ENCODE data around the gene MST1R. TPM values are rescaled to one million over a fixed set of nuclear protein-coding genes. Genes with fewer than 3 reads are reported as not detected.

The MST1R gene
- total and polyA plus RNA-seq, 2 of the 4 experiments (the other 2 are of a cell fraction), result under 0.01 to 0.14 TPM

DNA sequence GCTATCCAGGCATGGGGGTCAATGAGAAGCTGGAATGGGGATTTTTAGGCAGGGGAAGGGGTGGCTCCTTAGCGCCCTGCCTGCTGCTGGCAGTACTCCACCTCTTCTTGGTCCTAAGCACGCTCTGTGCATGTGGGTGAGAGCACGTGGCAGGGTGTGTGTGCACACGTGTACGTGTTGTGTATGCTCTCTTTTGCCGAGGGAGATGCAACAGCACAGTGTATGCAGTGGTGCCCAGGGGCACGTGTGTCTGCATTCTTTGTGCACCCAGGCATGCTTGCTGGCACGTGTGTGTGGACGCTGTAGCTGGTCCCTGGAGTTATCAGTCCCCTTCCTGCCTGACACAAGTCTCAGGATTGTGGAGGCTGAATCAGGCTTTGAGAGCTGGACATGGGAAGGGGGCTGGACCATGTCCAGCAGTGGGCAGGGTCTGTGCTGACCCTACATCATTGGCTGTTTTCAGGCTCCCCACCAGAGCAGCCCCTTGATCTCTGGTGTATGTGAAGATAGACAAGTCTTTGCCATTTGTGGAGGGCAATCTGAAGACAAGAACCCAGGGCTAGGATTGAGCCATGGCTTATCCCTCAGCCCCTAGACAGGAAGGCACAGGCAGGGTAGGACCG, 32.0 kb downstream of the MST1R start:
- Histone ChIP-seq H3K36me3 (ENCODE audit: control insufficient read depth, insufficient read depth, low read length) (no peaks in the 10 kb centered on the region), H4K20me1 (ENCODE audit: insufficient read depth, low read length) (no peaks in the 10 kb centered on the region), H4K5ac (ENCODE audit: low read depth, low read length) (no peak overlapping the region), H3K4me2 (ENCODE audit: low read depth, low read length) (no peak overlapping the region), H3K9me1 (ENCODE audit: insufficient read depth, low read length) (no peaks in the 10 kb centered on the region), H4K91ac (ENCODE audit: insufficient read depth, low read depth, low read length) (no peak overlapping the region), H3K9ac (ENCODE audit: low read depth, low read length) (no peak overlapping the region), H3K9me3 (ENCODE audit: control insufficient read depth, insufficient read depth, low read length) (no peaks in the 10 kb centered on the region), H3K56ac (ENCODE audit: extremely low read depth, insufficient read depth, low read length) (no peak overlapping the region), H3K27ac (ENCODE audit: insufficient read depth, low read length) (no peak overlapping the region), H3K4ac (ENCODE audit: low read depth, low read length) (no peak overlapping the region), H2AK5ac (ENCODE audit: low read depth, low read length) (no peak overlapping the region), H3K79me1 (ENCODE audit: low read depth in 1 of 2, low read length in 2 of 2) (no peaks in the 10 kb centered on the region), H4K8ac (ENCODE audit: low read depth in 2 of 2, low read length in 2 of 2) (no peak overlapping the region), H3K18ac (ENCODE audit: low read depth, low read length) (no peak overlapping the region), H3K4me1 (ENCODE audit: control insufficient read depth, insufficient read depth, low read length) (no peaks in the 10 kb centered on the region), H2AFZ (replicated peaks; ENCODE audit: low read length, poor library complexity) (no peak overlapping the region), H3K27me3 (ENCODE audit: control insufficient read depth, insufficient read depth, low read length) (peaks cover 78% of the 10 kb centered on the region), H2BK5ac (ENCODE audit: low read depth, low read length, poor library complexity, severe bottlenecking) (no peak overlapping the region), H2BK120ac (ENCODE audit: low read depth, low read length) (no peak overlapping the region), H2AK9ac (replicated peaks; ENCODE audit: low read depth, low read length, poor library complexity) (peak overlapping the region; percentile 63), H3K4me3 (ENCODE audit: insufficient read depth, low read depth, low read length) (no peak overlapping the region), H3K23ac (ENCODE audit: low read depth, low read length) (no peak overlapping the region), H2BK15ac (ENCODE audit: low read depth, low read length) (no peak overlapping the region), H2BK20ac (ENCODE audit: low read depth, low read length) (no peak overlapping the region), H3K14ac (replicated peaks; ENCODE audit: low read depth, low read length) (no peak overlapping the region)
- intact Hi-C loops (cut with micrococcal nuclease), result no loop called here
- DNase-seq, result no peak
- POLR2A ChIA-PET (ENCODE audit: unreplicated experiment), result no interaction called here
- TF ChIP-seq BHLHE40 (IDR thresholded peaks at IDR 0.05; ENCODE audit: low read depth, low read length), result peak; percentile 62
- TF ChIP-seq, protein P1, sequence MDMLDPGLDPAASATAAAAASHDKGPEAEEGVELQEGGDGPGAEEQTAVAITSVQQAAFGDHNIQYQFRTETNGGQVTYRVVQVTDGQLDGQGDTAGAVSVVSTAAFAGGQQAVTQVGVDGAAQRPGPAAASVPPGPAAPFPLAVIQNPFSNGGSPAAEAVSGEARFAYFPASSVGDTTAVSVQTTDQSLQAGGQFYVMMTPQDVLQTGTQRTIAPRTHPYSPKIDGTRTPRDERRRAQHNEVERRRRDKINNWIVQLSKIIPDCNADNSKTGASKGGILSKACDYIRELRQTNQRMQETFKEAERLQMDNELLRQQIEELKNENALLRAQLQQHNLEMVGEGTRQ (IDR thresholded peaks at IDR 0.05; ENCODE audit: low read depth, low read length), result no peak
- BruUV-seq (replicated peaks), result no TSS peak
- in situ Hi-C loops (cut with MboI; ENCODE audit: low sequenced_read_pairs), result no loop called here
- dilution Hi-C loops (cut with HindIII; ENCODE audit: low sequenced_read_pairs, unreplicated experiment), result no loop called here
- WGBS, 2 experiments (ENCODE audit: extremely low coverage in 2 of 2, insufficient read length in 1 of 2), result 53% methylated on average over 5 of the region's 10 CpGs; no CpG with 5 or more reads in 1 of the 2 experiments
- no peak for ATAC-seq (ENCODE audit: low read depth)
- CTCF ChIA-PET, result no interaction called here
